PC-9 (cell line): Measurements from ENCODE around the gene SDCBP2. TPM values are rescaled to one million over a fixed set of nuclear protein-coding genes. Genes with fewer than 3 reads are reported as not detected.

Experiments used
- BruUV-seq: library from RNA; stranded (reverse); fragments of 400-500 nt; replicated peaks from 2 replicates; lab custom pipeline; 2021; lab: Mats Ljungman, UMichigan
- CTCF ChIA-PET: fragments of 300-600 bp; sonication (Branson Sonifier 250); formaldehyde crosslinking; loops from one replicate; lab custom pipeline; 2022; ENCODE audit warnings: antibody characterized with exemption; lab: Charles Lee
- POLR2A ChIA-PET: fragments of 300-600 bp; sonication (Branson Sonifier 250); formaldehyde crosslinking; loops from one replicate; lab custom pipeline; 2022; ENCODE audit warnings: antibody characterized with exemption; ENCODE audit not compliant: unreplicated experiment; lab: Charles Lee
- DNase-seq, 2 experiments: peaks; one replicate each; pipeline versions ENCODE4 v3.0.0 to v3.0.0-alpha.2; 2015 to 2022; ENCODE audit warnings: mixed read lengths in 1 of 2
- H2AFZ ChIP-seq: fragments of 200-600 bp; sonication (generic); 2 replicates; pipeline ENCODE4 v1.8.1; 2017; ENCODE audit warnings: antibody characterized with exemption
- H3F3A ChIP-seq: fragments of 200-600 bp; sonication (generic); 2 replicates; pipeline ENCODE4 v1.8.1; 2017; ENCODE audit warnings: antibody characterized with exemption, mild to moderate bottlenecking, low read depth; ENCODE audit not compliant: insufficient read depth
- H3K27ac ChIP-seq: fragments of 200-600 bp; sonication (generic); 2 replicates; pipeline ENCODE4 v1.6.1; 2016; ENCODE audit warnings: mixed run types
- H3K27me3 ChIP-seq: fragments of 200-600 bp; sonication (generic); 2 replicates; pipeline ENCODE4 v1.6.1; 2016; ENCODE audit warnings: low read depth, mixed run types; ENCODE audit not compliant: insufficient read depth
- H3K36me3 ChIP-seq: fragments of 200-600 bp; sonication (generic); 2 replicates; pipeline ENCODE4 v1.6.1; 2016; ENCODE audit warnings: low read depth, mixed run types
- H3K4me1 ChIP-seq: fragments of 200-600 bp; sonication (generic); replicated peaks from 2 replicates; pipeline ENCODE4 v1.6.1; 2016; ENCODE audit warnings: mixed run types; ENCODE audit not compliant: insufficient read depth
- H3K4me2 ChIP-seq: fragments of 200-600 bp; sonication (generic); 2 replicates; pipeline ENCODE4 v1.6.1; 2017; ENCODE audit warnings: mixed run types
- H3K4me3 ChIP-seq: fragments of 200-600 bp; sonication (generic); 2 replicates; pipeline ENCODE4 v1.6.1; 2016; ENCODE audit warnings: mixed run types
- H3K79me2 ChIP-seq: fragments of 200-600 bp; sonication (generic); 2 replicates; pipeline ENCODE4 v1.6.1; 2017; ENCODE audit warnings: low read depth, mixed run types
- H3K9me2 ChIP-seq: fragments of 200-600 bp; sonication (generic); 2 replicates; pipeline ENCODE4 v1.8.1; 2017; ENCODE audit warnings: mild to moderate bottlenecking; ENCODE audit not compliant: insufficient read depth
- H3K9me3 ChIP-seq: fragments of 200-600 bp; sonication (generic); 2 replicates; pipeline ENCODE4 v1.8.1; 2016; ENCODE audit warnings: low read depth; ENCODE audit not compliant: insufficient read depth
- H4K20me1 ChIP-seq: fragments of 200-600 bp; sonication (generic); 2 replicates; pipeline ENCODE4 v1.8.1; 2017; ENCODE audit not compliant: insufficient read depth
- CTCF ChIP-seq: fragments of 200-600 bp; sonication (generic); conservative IDR thresholded peaks from 2 replicates; pipeline ENCODE4 v1.6.1; 2017; ENCODE audit warnings: mixed run types, antibody characterized with exemption, mild to moderate bottlenecking, moderate library complexity
- EZH2 ChIP-seq: fragments of 200-600 bp; sonication (generic); IDR thresholded peaks from 2 replicates; pipeline ENCODE4 v1.8.0; 2017; ENCODE audit warnings: antibody characterized with exemption, low read depth
- intact Hi-C: fragments of 100-400 bp; cut with micrococcal nuclease; formaldehyde crosslinking; loops from one replicate; pipeline ENCODE4 v1.10.0; 2022; ENCODE audit not compliant: unreplicated experiment
- total RNA-seq: library from RNA; stranded (reverse); gene quantifications from 2 replicates; pipeline ENCODE4 v1.2.3, GENCODE V29; 2021

The SDCBP2 gene
- total RNA-seq, 1 experiment from 2014 or later, result 14.8 TPM

- no peak overlapping the region for H3K4me3 ChIP-seq
- no peaks in the 10 kb centered on the region for H3K9me3 ChIP-seq
- H3K27me3 ChIP-seq, result no peaks in the 10 kb centered on the region
- H4K20me1 ChIP-seq, result no peaks in the 10 kb centered on the region
- H3K79me2 ChIP-seq, result peaks cover 35% of the 10 kb centered on the region
- peaks cover 16% of the 10 kb centered on the region; the same call in 1 of the 2 replicates for H3F3A ChIP-seq
- no peak overlapping the region for H2AFZ ChIP-seq
- ChIA-PET POLR2A (interaction anchor here (0.7 kb wide), 1 partner anchor 38 kb away, joined by 5 read pairs; no protein-coding TSS in a partner anchor), CTCF (no interaction called here)
- intact Hi-C loops, result loop anchor here (2.0 to 10.0 kb wide), 2 partner anchors 69 to 481 kb away; partner anchors contain the start of gene FKBP1A
- TF ChIP-seq EZH2 (no peak), CTCF (no peak)
- no peak overlapping the region for H3K27ac ChIP-seq
- H3K4me1 ChIP-seq, result peaks cover 35% of the 10 kb centered on the region
- no TSS peak for BruUV-seq
- no peak for DNase-seq
- no peaks in the 10 kb centered on the region for H3K36me3 ChIP-seq
- H3K9me2 ChIP-seq, result no peaks in the 10 kb centered on the region
- peak overlapping the region; percentile 79; the same call in 1 of the 2 replicates for H3K4me2 ChIP-seq
Observed at GRCh38 chr20:1323830-1324597, 4.9 kb downstream of the SDCBP2 start.

DNA sequence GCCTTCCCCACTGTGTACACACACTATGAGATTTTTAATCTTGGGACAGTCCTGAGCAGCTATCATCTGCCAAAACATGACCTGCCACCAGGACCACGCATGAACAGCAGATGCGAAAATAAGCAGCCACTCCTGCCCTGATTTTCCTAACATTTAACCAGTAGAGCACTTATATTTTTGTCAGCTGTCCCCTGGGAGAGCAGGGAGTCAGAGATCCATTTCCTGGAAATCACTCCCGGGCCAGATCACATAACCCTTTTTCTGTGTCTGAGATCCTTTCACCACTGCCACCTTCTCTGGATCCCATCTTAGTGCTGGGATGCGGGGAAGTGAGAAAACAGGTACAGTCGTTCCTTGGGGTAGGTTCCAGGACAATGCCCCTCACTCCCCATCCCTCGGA is 5.7 kb downstream of the SDCBP2 start:
- Histone ChIP-seq H3F3A (peaks cover 9% of the 10 kb centered on the region; the same call in 1 of the 2 replicates), H3K9me2 (no peaks in the 10 kb centered on the region), H3K36me3 (no peaks in the 10 kb centered on the region), H3K27ac (no peak overlapping the region), H3K4me3 (no peak overlapping the region), H3K4me2 (no peak overlapping the region), H2AFZ (no peak overlapping the region), H4K20me1 (no peaks in the 10 kb centered on the region), H3K79me2 (peaks cover 30% of the 10 kb centered on the region), H3K4me1 (peaks cover 27% of the 10 kb centered on the region), H3K9me3 (no peaks in the 10 kb centered on the region), H3K27me3 (no peaks in the 10 kb centered on the region)
- CTCF ChIA-PET, result interaction anchor here (0.7 kb wide), 1 partner anchor 314 kb away, joined by 3 read pairs; no protein-coding TSS in a partner anchor
- DNase-seq, result no peak
- POLR2A ChIA-PET, result no interaction called here
- BruUV-seq, result no TSS peak
- intact Hi-C loops, result loop anchor here (10.0 kb wide), 1 partner anchor 482 kb away; no protein-coding TSS in a partner anchor
- no peak for TF ChIP-seq CTCF
- TF ChIP-seq EZH2, result no peak

GRCh38 chr20:1322511-1323245 is 6.3 kb downstream of the SDCBP2 start:
- no peaks in the 10 kb centered on the region for H3K36me3 ChIP-seq
- no peak overlapping the region for H3K4me2 ChIP-seq
- ChIA-PET CTCF (interaction anchor here (0.7 kb wide), 1 partner anchor 314 kb away, joined by 3 read pairs; no protein-coding TSS in a partner anchor), POLR2A (no interaction called here)
- no TSS peak for BruUV-seq
- peaks cover 24% of the 10 kb centered on the region for H3K79me2 ChIP-seq
- no peaks in the 10 kb centered on the region for H3K9me2 ChIP-seq
- intact Hi-C loops, result loop anchor here (10.0 kb wide), 1 partner anchor 482 kb away; no protein-coding TSS in a partner anchor
- H3K27ac ChIP-seq, result no peak overlapping the region
- H3K9me3 ChIP-seq, result no peaks in the 10 kb centered on the region
- no peak for TF ChIP-seq CTCF
- no peak for TF ChIP-seq EZH2
- H3F3A ChIP-seq, result peaks cover 4% of the 10 kb centered on the region; the same call in 1 of the 2 replicates
- DNase-seq, result no peak
- H2AFZ ChIP-seq, result no peak overlapping the region
- no peaks in the 10 kb centered on the region for H3K27me3 ChIP-seq
- H3K4me1 ChIP-seq, result peaks cover 21% of the 10 kb centered on the region
- no peak overlapping the region for H3K4me3 ChIP-seq
- no peaks in the 10 kb centered on the region for H4K20me1 ChIP-seq
